Right hindlimb (tissue), 1 donor: ENCODE measurements around the gene TLK2.
"Not testable (repeated sequence)": the region's sequence is repeated elsewhere in the genome, so short reads cannot be mapped to it uniquely, and the experiment has no call there.

Experiments
- DNase-seq: peaks from one replicate; pipeline ENCODE4 v3.0.0-alpha.2; 2018

TLK2 gene

DNA sequence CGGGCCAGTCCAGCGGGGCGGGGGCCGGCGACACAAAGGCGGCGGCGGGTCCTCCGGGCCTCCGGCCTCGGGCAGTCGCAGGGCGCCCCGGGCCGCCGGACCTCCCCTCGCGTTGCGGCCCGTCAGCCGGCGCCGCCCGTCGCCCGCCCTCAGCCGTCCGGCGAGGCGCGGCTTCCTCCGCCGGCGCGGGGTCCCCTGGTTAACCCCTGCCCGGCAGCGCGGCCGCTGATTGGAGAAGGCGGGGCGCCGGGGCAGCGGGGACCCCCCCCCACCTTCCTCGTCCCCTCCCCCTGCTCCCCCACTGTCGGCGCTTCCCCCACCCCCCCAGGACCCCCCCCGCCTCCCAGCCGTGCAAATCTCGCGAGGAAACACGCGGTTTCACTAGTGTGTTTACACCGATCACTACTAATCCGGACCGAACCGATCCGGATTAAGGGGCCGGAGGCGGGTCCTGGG is at the start of gene TLK2:
Gene TLK2, plus strand, starts transcription at position 402 of the 456 bp plus-strand sequence. CDS start 2,301 bp downstream, outside the sequence.
- peak; percentile 91 for DNase-seq

DNA sequence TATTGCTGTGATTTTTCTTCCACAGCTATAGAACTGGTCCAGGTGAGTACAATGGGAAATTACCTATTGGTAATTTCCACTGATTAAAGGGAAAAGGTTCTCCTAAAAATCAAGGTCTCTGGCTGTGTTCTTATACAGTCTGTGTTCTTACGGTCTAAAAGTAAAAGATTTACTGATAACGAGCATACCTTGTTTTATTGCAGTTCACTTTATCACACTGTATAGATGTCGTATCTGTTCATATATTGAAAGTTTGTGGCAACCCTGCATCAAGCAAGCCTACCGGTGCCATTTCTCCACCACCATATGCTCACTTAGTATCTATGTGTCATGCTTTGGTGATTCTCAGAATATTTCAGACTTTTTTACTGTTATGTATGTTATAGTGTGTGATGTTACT is 43.4 kb upstream of the TLK2 start:
- DNase-seq, result not testable (repeated sequence)

DNA sequence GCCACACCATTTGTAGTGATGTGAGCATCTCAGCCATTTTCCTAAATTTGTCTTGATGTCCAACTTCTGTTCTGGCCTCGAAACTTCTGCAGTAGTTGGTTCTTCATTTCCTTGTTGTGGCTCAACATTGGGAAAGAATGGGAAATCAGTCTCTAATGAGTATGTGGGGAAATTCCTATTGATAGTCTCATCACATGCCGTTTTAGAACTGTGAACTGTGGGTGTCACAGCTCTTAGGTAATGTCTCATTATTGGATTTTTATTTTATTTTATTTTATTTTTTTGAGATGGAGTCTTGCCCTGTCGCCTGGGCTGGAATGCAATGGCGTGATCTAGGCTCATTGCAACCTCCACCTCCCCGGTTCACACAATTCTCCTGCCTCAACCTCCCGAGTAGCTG is 37.4 kb upstream of the TLK2 start:
- DNase-seq, result not testable (repeated sequence)

DNA sequence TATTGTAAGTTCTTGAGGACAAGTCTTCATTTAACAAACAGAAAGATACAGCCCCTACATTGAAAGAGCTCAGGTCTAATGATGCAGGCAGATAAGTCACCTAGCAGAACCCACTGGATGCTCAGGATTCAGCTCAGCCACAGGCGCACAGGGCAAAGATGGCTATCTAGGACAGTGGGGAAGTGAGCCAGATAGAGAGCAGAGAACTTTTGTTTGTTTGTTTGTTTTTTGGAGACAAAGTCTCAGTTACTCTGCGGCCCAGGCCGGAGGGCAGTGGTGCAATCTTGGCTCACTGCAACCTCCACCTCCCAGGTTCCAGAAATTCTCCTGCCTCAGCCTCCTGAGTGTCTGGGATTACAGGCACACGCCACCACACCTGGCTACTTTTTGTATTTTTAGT is 34.6 kb upstream of the TLK2 start:
- DNase-seq, result no peak

DNA sequence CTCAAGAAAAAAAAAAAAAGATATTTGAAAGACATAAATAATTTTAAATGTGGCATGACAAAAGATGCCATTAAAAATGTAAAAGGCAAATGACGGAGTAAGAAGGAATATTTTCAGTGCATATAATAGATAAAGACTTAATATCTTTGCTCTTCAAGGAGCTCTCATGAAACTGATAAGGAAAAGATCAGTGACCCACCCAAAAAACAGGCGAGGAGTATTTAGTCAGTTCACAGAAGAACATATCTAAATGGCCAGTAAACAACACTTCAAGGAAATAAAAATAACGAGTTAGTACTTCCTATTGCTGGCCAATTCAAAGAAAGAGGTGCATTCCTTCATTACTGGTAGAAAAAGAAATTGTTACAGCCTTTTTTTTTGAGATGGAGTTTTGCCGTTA is 32.8 kb upstream of the TLK2 start:
- not testable (repeated sequence) for DNase-seq

DNA sequence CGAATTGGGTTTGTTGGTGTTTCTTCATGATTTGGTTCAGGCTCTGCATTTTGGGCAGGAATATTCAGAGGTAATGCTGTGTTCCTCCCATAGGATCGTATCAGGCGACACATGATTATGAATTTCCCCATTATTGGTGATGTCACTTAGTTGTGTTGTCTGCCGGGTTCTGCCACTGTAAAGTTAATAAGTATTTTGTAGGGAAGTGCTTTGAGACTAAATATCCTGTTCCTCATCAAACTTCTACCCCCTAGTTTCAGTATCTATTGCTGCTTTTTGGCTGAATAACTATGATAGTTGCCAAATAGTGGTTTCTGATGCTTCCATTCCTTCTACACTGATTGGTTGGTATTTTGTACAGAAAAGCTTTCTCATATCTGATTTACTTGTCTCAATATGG is 26.4 kb upstream of the TLK2 start:
- DNase-seq, result not testable (repeated sequence)

DNA sequence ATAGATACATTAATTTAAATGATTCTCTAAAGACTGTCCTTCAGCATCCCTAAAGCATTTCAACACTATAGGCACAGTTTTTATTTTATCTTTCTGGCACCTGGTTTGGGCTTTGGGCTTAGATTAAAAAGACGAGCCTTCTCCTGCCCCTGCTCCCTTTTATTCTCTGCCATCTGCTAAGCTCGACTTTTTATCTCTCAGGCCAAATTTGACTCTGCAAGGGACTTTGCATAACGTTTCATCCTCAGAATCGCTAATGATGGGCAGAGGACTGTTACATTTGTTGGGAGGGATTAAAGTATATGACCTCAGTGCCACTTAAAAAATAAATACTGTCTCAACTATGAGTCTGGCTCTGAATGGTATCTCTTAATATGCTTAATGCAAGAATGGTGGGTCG is 25.6 kb upstream of the TLK2 start:
- not testable (repeated sequence) for DNase-seq

DNA sequence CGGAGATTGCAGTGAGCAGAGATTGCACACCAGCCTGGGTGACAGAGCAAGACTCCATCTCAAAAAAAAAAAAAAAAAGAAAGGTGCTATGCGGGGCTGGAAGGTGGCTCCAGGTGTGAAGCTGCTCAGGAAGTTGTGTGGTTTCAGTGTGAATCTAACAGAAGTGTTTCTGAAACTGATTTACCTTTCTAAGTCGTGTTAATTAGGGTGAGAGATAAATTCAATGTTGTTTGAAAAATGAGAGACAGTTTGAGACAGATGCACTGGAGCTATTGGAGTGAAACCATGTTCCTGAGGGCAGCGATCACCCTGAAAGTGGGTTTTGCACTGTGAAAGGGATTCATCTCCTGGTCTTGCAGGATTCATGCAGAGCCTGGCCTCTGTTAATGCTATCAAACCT is 25.0 kb upstream of the TLK2 start:
- not testable (repeated sequence) for DNase-seq

DNA sequence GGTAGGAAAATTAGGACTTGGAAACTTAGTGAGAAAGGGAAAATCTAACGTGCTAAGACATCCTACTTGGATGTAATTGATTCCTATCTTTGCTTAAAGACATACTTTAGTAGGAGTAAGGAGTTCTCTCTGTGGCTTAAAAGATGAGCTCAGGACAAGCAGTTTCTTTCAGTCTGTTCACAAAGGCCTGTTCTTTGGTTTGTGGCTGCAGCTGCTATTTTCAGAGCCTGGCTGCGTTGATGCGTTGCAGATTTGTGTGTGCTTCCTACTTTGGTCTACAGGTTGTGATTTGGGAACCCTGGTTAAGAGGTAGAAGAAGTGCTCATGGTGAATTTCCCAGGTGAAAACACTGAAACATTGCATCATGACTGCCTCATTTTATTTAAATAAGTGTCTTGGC is 24.5 kb upstream of the TLK2 start:
- DNase-seq, result not testable (repeated sequence)

DNA sequence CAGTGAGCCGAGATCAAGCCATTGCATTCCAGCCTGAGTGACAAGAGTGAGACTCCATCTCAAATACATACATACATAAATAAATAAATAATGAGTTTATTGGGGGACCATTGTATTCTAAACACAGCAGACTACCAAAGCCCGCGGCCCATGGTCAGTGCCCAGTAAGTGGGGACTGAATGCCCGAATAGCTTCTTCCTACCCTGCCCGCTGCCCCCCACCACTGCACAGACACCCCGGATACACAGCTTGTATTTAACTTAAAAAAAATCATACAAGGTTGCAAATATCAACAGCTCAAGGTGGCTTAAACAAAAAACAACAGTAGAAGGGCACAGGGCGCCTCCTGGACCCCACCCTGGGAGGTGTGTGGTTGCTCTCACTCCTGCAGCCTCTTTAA is 22.6 kb upstream of the TLK2 start:
- no peak for DNase-seq

DNA sequence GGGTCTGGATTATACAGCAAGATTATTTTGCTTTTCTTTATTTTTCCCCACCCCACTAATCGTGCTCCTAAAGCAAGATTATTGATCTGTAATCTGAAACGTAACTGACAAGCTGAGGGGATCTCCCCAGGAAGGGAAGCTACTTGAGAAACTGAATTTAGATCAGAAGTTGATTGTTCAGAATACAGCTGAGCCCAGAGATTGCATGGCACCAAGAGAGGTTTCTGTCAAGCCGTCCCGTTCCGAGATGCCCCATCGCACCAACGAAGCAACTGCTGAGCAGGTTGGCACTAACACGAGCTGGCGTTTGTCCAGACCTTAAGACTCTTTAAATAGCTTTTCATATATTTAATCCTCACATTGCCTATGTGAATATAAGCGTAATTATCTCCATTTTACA is 20.1 kb upstream of the TLK2 start:
- not testable (repeated sequence) for DNase-seq

DNA sequence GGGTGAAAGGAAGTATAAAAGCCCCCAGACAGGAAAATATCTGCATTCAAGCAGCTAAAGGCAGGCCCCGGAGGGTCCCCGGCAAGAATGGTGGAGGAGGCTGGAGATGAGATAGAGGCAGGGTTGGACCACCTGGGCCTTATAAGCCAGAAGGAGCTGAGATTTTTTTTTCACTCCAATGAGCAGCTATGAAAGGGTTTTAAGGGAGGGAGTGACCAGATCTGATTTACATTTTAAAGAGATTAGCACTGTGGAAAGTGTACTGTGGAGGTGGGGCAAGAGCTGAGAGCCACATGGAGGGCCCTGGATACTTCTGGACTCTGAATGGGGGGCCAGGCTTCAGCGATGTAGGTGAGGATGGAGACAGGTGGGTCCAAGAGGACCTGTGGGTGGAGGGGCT is 14.2 kb upstream of the TLK2 start:
- not testable (repeated sequence) for DNase-seq

DNA sequence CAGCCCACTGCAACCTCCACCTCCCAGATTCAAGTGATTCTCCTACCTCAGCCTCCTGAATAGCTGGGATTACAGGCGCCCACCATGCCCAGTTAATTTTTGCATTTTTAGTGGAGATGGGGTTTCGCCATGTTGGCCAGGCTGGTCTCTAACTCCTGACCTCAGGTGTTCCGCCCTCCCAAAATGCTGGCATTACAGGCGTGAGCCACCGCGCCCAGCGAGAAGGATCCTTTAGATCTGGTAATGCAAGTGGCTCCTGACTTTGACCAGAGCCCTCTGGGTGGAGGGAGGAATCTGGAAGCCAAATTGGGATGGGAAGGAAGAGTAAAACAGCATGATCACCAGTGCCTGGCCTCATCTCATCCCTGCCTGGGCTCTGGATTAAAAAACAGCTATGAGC is 13.4 kb upstream of the TLK2 start:
- not testable (repeated sequence) for DNase-seq

DNA sequence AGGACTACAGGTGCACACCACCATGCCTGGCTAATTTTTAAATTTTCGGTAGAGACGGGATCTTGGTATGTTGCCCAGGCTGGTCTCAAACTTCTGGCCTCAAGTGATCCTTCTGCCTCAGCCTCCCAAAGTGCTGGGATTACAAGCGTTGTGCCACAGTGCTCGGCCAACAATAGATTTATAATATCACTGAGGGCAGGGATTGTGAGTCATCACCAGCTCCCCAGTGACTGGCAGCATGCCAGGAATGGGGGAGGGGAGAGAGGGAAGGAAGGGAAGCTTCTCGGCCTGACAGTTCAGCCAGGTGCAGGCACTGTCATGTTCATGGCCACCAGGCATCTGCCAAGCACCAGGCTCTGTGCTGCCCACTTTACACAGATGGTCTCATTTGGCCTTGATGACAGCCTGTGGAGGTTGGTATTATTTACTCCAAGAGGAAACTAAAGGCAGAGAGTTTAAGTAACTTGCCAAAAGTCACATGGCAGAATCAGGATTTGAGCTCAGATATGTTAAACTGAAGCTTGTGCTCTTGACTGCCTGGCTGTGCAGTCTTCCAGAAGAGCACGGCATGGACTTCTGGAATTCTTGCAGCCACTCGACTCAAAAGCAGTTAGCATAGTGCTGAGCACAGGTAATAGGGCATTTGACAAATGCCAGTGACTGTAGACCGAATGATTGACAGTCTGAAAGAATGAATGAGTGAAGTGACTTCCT is 7.8 kb upstream of the TLK2 start:
- peak; percentile 61 for DNase-seq

DNA sequence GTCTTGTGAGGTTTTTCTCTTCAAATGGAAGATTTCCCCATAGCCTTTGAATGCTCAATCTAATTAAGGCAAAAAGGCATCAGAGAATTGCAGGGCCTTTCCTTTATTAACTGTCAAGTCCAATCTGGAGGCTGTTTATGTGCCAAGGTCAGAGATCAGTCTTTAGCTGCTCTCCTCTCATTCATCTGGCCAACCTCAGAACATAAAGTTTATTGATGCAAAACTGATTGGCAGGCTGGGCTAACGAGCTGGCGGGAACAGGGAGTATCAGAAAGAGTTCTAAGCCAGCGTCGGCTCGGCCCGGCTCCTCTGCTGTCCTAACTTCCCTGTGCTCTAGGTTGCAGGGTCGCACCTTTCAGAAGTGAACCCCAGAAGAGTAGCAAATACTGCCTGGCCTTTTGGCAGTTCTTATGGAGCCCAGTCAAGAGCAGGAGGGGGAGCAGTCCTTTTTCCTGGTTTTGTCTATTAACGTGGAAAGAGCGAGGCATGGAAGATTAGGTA is 7.2 kb upstream of the TLK2 start:
- DNase-seq, result not testable (repeated sequence)

DNA sequence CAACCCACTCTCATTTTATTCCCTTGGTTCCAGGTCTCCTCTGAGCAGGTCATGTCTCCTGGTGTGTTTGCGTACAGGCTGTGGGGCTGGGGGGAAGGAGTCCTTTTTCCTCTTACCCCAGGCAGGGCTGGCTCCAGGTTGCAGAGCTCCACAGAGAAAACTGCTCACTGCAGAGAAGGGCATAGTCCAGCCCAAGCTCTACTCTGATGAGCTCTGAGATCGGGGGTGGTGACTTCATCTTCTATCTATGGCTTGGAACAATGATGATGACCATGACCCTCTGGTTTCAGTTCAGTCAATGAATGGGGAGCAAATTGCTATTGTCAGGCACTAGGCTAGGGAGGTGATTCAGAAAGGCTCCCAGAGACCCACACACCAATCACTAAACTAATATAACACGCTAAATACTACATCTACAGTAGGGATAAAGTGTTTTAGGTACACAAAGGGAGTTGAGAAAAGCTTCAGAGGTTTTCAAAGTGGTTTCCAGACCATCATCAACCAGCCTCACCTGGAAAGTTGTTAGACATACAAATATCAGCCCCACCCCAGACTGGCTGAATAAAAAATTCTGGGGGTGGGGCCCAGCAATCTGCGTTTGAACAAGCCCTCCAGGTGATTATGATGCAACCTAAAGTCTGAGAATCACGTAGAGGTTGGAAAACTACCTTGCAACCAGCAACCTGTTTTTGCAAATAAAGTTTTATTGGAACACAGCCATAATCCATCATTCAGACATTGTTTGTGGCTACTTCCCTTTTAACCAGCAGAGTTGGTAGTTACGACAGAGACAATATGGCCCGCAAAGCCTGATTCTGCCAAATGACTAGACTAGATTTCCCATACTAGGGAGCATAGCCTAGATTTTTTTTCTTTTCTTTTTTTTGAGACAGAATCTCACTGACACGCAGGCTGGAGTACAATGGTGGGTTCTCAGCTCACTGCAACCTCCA is 5.3 kb upstream of the TLK2 start:
- not testable (repeated sequence) for DNase-seq

DNA sequence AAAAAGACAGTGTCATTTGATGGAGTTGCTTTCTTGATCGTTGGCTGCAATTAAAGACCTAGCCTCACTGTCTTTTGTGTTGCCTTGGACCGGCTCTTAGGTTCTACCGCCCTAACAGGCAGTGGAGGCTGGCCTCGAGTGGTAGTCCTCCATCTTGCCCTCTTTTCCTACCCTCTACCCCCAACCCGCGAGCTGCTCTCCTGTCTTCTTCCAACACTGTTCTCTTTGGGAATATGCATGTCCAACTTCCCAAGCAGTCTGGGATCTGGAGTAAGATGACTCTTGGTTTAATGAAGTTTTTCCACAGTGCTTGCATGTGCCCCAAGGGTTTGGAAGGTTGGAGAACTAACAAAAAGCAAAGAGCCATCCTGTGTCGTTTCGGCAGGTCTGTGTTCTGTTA is 1.5 kb upstream of the TLK2 start:
- not testable (repeated sequence) for DNase-seq

DNA sequence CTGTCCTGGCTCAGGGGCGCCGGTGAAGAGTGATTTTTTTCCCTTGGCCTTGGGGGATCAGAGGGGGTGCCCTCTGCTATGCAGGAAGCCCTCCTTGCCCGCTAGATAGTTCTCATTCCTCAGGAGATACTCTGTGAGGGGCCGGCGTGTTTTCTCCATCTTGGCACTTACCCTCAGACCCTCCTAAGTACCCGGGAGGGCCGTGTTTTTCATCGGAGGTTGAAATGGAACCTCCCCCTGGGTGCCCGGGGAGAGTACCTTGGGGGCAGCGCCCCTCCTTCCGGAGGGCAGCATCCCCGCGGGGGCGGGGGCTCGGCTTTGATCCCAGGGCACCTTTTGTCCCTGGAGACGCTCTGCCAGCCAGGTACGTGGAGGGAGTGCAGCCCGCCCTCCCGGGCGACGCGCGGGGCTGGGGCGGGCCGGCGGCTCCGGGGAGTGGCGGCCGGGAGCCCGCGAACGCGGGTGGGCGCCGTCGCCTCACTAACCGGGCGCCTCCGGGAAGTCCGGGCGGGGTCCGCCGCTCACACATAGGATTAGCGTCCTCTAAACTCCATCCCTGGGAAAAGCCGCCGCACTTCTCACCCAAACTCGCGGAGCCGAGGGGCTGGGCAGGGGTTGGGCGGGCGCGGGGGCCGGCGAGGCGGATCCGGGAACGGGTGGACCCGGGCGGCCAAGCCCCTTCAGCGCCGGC is 762 bp upstream of the TLK2 start:
- DNase-seq, result not testable (repeated sequence)

DNA sequence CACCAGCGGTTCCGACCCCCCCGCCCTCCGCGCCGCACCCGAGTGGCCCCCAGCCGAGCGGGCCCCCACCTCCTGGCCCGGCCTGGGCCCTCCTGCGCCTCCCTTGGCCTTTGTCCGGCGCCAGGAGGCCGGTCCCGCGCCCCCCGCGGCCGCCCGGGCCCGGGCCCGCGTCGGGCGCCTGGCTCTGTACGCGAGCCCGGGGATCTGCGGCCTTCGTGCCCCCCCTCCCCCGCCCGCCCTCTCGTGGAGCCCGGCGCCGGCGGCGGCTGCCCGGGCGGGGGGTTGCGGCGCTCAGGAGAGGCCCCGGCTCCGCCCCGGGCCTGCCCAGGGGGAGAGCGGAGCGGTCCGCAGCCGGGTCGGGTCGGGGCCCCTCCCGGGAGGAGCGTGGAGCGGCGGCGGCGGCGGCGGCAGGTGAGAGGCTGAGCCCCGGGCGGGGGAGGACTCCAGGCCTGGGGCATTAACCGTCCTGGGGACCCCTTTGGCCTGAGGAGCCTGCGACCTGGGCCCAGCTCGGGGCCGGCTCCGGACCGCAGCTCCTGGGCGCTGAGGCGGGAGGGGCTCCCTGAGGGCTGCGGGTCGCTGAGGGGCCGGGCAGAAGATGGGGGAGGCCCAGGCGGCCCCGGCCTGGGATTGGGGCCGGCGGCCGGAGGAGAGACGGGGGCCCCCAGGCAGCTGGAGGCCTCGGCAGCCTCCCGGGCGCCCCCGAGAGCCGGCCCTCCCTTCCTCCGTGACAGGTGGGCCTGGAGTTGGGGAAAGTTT is 434 bp downstream of the TLK2 start:
- peak; percentile 43 for DNase-seq

DNA sequence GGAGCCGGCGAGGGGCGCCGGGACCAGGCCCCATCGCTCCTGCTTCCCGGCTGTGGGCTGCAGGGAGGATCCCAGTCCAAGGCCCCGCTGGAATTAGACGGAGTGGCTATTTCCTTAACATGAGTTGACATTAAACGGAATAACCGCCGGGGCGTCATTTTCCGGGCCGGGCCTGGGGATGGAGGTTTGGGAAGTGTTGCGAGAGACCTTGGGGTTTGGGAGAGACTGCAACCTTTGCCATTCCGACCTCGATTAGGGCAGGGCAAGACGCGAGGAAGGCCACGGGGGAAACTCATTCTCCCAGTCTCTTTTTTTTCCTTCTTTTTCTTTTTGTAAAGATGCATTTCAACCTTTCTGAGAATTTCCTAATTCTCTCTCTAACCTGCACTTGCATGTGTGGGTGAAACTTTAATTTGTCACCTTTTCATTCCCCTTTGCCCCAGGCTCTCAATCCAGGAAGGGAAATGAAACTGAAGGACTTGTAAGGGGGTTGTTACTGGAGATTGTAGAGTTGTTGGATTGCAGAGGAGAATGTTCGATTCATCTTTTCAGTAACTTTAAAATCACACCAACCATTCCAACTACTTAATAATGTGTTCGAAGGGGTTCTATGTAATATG is 1.1 kb downstream of the TLK2 start:
- peak; percentile 44 for DNase-seq

DNA sequence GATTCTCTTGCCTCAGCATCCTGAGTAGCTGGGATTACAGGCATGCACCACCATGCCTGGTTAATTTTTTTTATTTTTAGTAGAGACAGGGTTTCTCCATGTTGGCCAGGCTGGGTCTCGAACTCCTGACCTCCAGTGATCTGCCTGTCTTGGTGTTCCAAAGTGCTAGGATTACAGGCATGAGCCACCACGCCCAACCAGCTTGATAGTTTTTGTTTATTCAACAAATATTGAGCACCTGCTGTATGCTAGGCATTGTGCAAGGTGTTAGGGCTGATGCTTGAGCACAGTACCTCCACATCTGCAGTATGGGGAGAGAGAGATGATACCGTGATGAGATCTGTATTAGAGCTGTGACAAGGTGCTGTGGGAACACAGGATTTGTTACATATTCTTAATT is 3.9 kb downstream of the TLK2 start:
- DNase-seq, result not testable (repeated sequence)

DNA sequence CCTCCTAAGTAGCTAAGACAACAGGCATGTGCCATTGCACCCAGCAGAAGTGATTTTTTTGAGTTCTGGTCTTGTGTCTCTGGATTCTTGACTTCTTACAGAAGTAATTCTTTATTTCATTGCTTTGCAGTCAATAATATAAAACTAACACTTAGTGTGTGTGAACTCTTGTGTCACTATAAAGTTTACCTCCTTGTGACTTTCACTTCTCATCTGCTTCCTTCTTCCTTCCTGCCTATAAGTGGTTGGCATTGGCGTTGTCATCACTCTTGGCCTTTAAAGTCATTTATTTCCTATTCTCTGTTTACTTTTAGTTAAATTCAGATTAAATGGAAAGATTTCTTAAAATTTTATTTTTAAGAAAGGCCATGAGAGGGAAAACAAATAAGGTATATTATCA is 12.4 kb downstream of the TLK2 start:
- not testable (repeated sequence) for DNase-seq
